NCI-H2196 treated with DMSO at 0.1 percent for 48 hours (cell line): Measurements from ENCODE around the gene ADGRB2.

Source experiments
- DNase-seq: peaks from one replicate; lab custom pipeline; 2025; ENCODE audit not compliant: unreplicated experiment; lab: John Stamatoyannopoulos, UW

Gene ADGRB2

GRCh38 chr1:31685795-31686194, 78.3 kb downstream of the ADGRB2 start:
- DNase-seq: no peak

GRCh38 chr1:31683997-31684396, 80.1 kb downstream of the ADGRB2 start:
- no peak for DNase-seq

GRCh38 chr1:31681415-31681814, 82.7 kb downstream of the ADGRB2 start:
- DNase-seq: no peak

GRCh38 chr1:31679676-31680230, 84.4 kb downstream of the ADGRB2 start:
- DNase-seq: no peak

- DNase-seq: no peak
Measured at GRCh38 chr1:31679091-31679490, 85.0 kb downstream of the ADGRB2 start.

GRCh38 chr1:31678681-31679080, 85.5 kb downstream of the ADGRB2 start:
- DNase-seq: no peak

GRCh38 chr1:31677949-31678348, 86.2 kb downstream of the ADGRB2 start:
- no peak for DNase-seq

GRCh38 chr1:31677401-31677800, 86.7 kb downstream of the ADGRB2 start:
- no peak for DNase-seq
